GM23248 (cell line): ENCODE measurements around the gene SRP9.

ENCODE experiments used
- EZH2 ChIP-seq: fragments of 200-600 bp; sonication (generic); IDR thresholded peaks from 2 replicates; pipeline ENCODE4 v1.6.1; 2018; ENCODE audit warnings: antibody characterized with exemption, mild to moderate bottlenecking; ENCODE audit not compliant: insufficient read depth, poor library complexity, severe bottlenecking
- EZH2phosphoT487 ChIP-seq: fragments of 200-600 bp; sonication (generic); IDR thresholded peaks from 2 replicates; pipeline ENCODE4 v1.6.1; 2018; ENCODE audit warnings: antibody characterized with exemption, moderate library complexity, mild to moderate bottlenecking, low read depth; ENCODE audit not compliant: insufficient read depth

DNA sequence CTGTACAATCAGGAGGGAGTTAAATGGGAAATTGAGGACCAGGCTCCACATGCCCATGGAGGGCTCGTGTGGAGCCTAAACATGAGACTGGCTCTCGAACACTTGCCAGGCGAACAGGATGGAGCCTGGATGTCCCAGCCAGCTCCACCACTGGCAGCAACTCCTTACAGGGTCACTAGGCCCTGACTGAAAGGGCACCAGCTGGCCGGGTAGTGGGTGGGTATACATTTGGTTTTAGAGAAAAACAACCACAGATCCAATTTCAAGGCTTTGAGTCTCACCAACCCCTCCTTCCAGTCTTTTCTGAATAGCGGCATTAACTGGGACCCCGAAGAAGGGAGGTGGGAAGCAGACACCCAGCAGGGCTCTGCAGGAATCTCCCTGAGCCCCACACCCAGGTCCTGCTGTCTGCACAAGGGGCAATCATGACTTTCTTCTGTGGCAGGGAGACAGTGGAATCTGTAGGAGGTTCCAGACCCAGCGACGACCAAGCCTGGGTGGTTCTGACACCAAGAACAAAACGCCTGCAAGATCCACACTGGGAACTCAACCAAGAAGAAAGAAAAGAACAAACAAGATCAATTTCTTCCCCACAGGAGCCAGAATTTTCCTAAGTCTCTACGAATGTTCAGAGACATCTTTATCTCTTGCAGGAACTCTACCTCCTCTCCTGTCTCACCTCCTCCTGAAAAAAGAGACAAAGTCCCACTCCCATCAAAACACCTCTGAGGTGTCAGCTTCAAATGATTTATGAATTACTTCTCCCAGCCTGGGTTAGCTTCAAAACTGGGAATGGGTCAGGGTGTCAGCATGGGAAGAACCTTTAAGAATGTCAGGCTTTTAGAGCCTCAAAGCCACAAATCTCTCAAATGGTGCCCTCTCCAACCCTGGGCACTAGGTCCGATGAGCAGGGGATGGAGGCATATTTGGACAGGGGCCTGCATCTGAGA, 26.5 kb upstream of the SRP9 start:
- no peak for TF ChIP-seq EZH2
- no peak for TF ChIP-seq EZH2phosphoT487
